HEK293 (cell line): Measurements from ENCODE around the gene NEUROG2.

Experiments used
- CTCF ChIA-PET: fragments of 350-600 bp; formaldehyde crosslinking; extraction: SDS; loops from one replicate; lab custom pipeline; 2021; ENCODE audit warnings: antibody characterized with exemption; lab: Yijun Ruan, JAX
- POLR2A ChIA-PET: fragments of 300-600 bp; formaldehyde crosslinking; extraction: SDS; loops from one replicate; lab custom pipeline; 2020; ENCODE audit warnings: antibody characterized with exemption, inconsistent platforms; lab: Yijun Ruan, JAX
- H3K27ac ChIP-seq: fragments of 200-500 bp; sonication (Bioruptor generic); 2 replicates; pipeline ENCODE4 v1.5.1; 2014; ENCODE audit warnings: low read depth, low read length, control low read depth, inconsistent platforms; ENCODE audit errors: extremely low read depth
- H3K36me3 ChIP-seq, 2 experiments: fragments of 200-500 bp in 1 of 2; sonication (Bioruptor generic) in 1 of 2; 1 replicate in 1 of 2; 2 replicates in 1 of 2; pipeline ENCODE4 v1.5.1; 2014 to 2017; ENCODE audit warnings: inconsistent platforms in 2 of 2, low read length in 2 of 2; ENCODE audit not compliant: control insufficient read depth in 2 of 2, insufficient read depth in 1 of 2
- H3K4me1 ChIP-seq: fragments of 200-500 bp; sonication (Bioruptor generic); 2 replicates; pipeline ENCODE4 v1.5.1; 2014; ENCODE audit warnings: mild to moderate bottlenecking, low read length, inconsistent platforms; ENCODE audit not compliant: control insufficient read depth, insufficient read depth
- H3K4me3 ChIP-seq: 2 replicates; pipeline ENCODE4 v1.5.1; 2011; ENCODE audit warnings: low read depth, mild to moderate bottlenecking, control low read depth, low read length, moderate library complexity
- H3K9me3 ChIP-seq: fragments of 200-500 bp; sonication (Bioruptor generic); 2 replicates; pipeline ENCODE4 v1.5.1; 2014; ENCODE audit warnings: low read depth, low read length, inconsistent platforms; ENCODE audit not compliant: control insufficient read depth, insufficient read depth
- FEZF1 ChIP-seq: fragments of 450-650 bp; formaldehyde crosslinking; IDR thresholded peaks from 2 replicates; pipeline ENCODE4 v1.5.1; 2016; ENCODE audit warnings: missing biosample characterization, missing genetic modification characterization
- IKZF3 ChIP-seq: fragments of 450-650 bp; IDR thresholded peaks from 2 replicates; pipeline ENCODE4 v1.5.0; 2018; ENCODE audit warnings: missing biosample characterization, mild to moderate bottlenecking, missing genetic modification characterization, moderate library complexity
- ZFP37 ChIP-seq: fragments of 450-650 bp; formaldehyde crosslinking; IDR thresholded peaks from 2 replicates; pipeline ENCODE4 v1.5.1; 2016; ENCODE audit warnings: missing biosample characterization, missing genetic modification characterization
- ZNF121 ChIP-seq: fragments of 450-650 bp; formaldehyde crosslinking; IDR thresholded peaks from 2 replicates; pipeline ENCODE4 v1.5.1; 2016; ENCODE audit warnings: missing biosample characterization, missing genetic modification characterization
- ZNF2 ChIP-seq: fragments of 450-650 bp; formaldehyde crosslinking; IDR thresholded peaks from 2 replicates; pipeline ENCODE4 v1.5.1; 2016; ENCODE audit warnings: missing biosample characterization, missing genetic modification characterization
- ZNF292 ChIP-seq: fragments of 450-650 bp; formaldehyde crosslinking; IDR thresholded peaks from 2 replicates; pipeline ENCODE4 v1.5.1; 2016; ENCODE audit warnings: low read depth, missing biosample characterization, missing genetic modification characterization, borderline replicate concordance
- ZNF311 ChIP-seq: fragments of 450-650 bp; formaldehyde crosslinking; IDR thresholded peaks from 2 replicates; pipeline ENCODE4 v1.5.1; 2017; ENCODE audit warnings: missing biosample characterization, missing genetic modification characterization, borderline replicate concordance
- ZNF324 ChIP-seq: fragments of 450-650 bp; formaldehyde crosslinking; IDR thresholded peaks from 2 replicates; pipeline ENCODE4 v1.5.1; 2016; ENCODE audit warnings: missing biosample characterization, missing genetic modification characterization
- ZNF473 ChIP-seq: fragments of 450-650 bp; formaldehyde crosslinking; IDR thresholded peaks from 2 replicates; pipeline ENCODE4 v1.5.1; 2017; ENCODE audit warnings: missing biosample characterization, missing genetic modification characterization
- ZNF48 ChIP-seq: fragments of 450-650 bp; formaldehyde crosslinking; IDR thresholded peaks from 2 replicates; pipeline ENCODE4 v1.5.1; 2016; ENCODE audit warnings: missing biosample characterization, missing genetic modification characterization
- ZNF571 ChIP-seq: fragments of 450-650 bp; formaldehyde crosslinking; IDR thresholded peaks from 2 replicates; pipeline ENCODE4 v1.5.0; 2017; ENCODE audit warnings: missing biosample characterization, missing genetic modification characterization
- ZNF621 ChIP-seq: fragments of 450-650 bp; formaldehyde crosslinking; IDR thresholded peaks from 2 replicates; pipeline ENCODE4 v1.5.1; 2017; ENCODE audit warnings: missing biosample characterization, missing genetic modification characterization
- ZNF658 ChIP-seq: fragments of 450-650 bp; formaldehyde crosslinking; IDR thresholded peaks from 2 replicates; pipeline ENCODE4; 2016; ENCODE audit warnings: missing biosample characterization, missing genetic modification characterization
- ZNF670 ChIP-seq: fragments of 450-650 bp; formaldehyde crosslinking; IDR thresholded peaks from 2 replicates; pipeline ENCODE4 v1.5.1; 2016; ENCODE audit warnings: missing biosample characterization, missing genetic modification characterization, low read depth
- TF ChIP-seq, protein P1 (sequence below): fragments of 450-650 bp; formaldehyde crosslinking; IDR thresholded peaks from 2 replicates; pipeline ENCODE4 v1.5.1; 2016; ENCODE audit warnings: missing biosample characterization, missing genetic modification characterization
- TF ChIP-seq, protein P2 (sequence below): fragments of 450-650 bp; IDR thresholded peaks from 2 replicates; pipeline ENCODE4 v1.5.1; 2018; ENCODE audit warnings: missing biosample characterization, missing genetic modification characterization
- TF ChIP-seq, protein P3 (sequence below): fragments of 450-650 bp; formaldehyde crosslinking; IDR thresholded peaks from 2 replicates; pipeline ENCODE4 v1.5.1; 2016; ENCODE audit warnings: missing biosample characterization, missing genetic modification characterization

Gene NEUROG2

DNA sequence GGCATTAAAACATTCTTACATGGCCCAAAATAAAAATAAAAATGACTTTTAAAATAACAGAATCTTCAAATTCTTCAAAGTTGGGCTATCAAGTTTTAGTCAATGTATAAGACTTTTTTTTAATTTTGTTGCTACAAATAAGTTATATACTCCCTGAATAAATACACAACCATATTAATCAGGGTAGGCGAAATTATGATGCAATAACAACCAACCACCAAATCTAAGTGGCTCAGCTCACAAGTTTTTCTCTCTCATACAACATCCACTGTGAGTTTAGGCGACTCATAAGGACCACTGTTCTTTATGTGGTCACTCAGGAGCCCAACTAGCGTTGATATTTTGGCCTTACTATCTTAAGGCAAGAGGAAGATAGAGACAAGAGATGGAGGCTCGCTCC lies 11.2 kb downstream of the NEUROG2 start:
- Histone ChIP-seq H3K4me1 (no peaks in the 10 kb centered on the region), H3K9me3 (no peaks in the 10 kb centered on the region), H3K36me3 (no peaks in the 10 kb centered on the region), H3K27ac (no peak overlapping the region), H3K4me3 (no peak overlapping the region)
- ChIA-PET CTCF (interaction anchor here (1.8 kb wide), 1 partner anchor 20 kb away, joined by 5 read pairs; no protein-coding TSS in a partner anchor), POLR2A (no interaction called here)
- TF ChIP-seq ZNF121 (tag by site-specific recombination): no peak
- no peak for TF ChIP-seq FEZF1 (tag by site-specific recombination)

DNA sequence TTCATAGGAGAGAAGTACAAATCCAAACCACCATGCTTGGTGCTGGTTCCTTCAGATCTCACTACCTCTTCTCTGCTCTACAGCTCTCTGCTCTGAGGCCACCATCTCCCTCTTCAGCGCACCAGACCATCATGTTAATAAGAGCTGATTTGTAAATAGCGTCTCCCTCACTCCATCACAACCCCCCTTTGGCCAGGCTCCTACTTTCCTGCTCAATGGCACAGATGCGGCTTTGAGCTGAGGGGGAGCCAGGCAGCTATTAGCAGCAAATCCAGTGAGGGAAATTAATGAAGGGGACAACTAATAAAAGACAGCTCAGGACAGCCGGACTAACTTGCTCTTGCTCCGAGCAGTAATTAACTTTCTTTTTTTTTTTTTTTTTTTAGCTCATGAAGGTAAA lies 13.1 kb downstream of the NEUROG2 start:
- no peak for TF ChIP-seq IKZF3 (tag by site-specific recombination)
- no peak for TF ChIP-seq ZNF2 (tag by site-specific recombination)
- no peak for TF ChIP-seq ZNF621 (tag by site-specific recombination)
- no peak for TF ChIP-seq ZNF311
- no peak for TF ChIP-seq ZNF324 (tag by site-specific recombination)
- TF ChIP-seq ZNF48: no peak
- no peak for TF ChIP-seq ZNF292 (tag by site-specific recombination)
- TF ChIP-seq, protein P1, sequence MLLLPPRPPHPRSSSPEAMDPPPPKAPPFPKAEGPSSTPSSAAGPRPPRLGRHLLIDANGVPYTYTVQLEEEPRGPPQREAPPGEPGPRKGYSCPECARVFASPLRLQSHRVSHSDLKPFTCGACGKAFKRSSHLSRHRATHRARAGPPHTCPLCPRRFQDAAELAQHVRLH (tag by site-specific recombination): no peak
- TF ChIP-seq ZNF658 (tag by site-specific recombination): no peak
- no peak for TF ChIP-seq ZNF473
- TF ChIP-seq, protein P2, sequence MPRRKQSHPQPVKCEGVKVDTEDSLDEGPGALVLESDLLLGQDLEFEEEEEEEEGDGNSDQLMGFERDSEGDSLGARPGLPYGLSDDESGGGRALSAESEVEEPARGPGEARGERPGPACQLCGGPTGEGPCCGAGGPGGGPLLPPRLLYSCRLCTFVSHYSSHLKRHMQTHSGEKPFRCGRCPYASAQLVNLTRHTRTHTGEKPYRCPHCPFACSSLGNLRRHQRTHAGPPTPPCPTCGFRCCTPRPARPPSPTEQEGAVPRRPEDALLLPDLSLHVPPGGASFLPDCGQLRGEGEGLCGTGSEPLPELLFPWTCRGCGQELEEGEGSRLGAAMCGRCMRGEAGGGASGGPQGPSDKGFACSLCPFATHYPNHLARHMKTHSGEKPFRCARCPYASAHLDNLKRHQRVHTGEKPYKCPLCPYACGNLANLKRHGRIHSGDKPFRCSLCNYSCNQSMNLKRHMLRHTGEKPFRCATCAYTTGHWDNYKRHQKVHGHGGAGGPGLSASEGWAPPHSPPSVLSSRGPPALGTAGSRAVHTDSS (tag by site-specific recombination): no peak
- TF ChIP-seq ZNF571: no peak
- TF ChIP-seq, protein P3, sequence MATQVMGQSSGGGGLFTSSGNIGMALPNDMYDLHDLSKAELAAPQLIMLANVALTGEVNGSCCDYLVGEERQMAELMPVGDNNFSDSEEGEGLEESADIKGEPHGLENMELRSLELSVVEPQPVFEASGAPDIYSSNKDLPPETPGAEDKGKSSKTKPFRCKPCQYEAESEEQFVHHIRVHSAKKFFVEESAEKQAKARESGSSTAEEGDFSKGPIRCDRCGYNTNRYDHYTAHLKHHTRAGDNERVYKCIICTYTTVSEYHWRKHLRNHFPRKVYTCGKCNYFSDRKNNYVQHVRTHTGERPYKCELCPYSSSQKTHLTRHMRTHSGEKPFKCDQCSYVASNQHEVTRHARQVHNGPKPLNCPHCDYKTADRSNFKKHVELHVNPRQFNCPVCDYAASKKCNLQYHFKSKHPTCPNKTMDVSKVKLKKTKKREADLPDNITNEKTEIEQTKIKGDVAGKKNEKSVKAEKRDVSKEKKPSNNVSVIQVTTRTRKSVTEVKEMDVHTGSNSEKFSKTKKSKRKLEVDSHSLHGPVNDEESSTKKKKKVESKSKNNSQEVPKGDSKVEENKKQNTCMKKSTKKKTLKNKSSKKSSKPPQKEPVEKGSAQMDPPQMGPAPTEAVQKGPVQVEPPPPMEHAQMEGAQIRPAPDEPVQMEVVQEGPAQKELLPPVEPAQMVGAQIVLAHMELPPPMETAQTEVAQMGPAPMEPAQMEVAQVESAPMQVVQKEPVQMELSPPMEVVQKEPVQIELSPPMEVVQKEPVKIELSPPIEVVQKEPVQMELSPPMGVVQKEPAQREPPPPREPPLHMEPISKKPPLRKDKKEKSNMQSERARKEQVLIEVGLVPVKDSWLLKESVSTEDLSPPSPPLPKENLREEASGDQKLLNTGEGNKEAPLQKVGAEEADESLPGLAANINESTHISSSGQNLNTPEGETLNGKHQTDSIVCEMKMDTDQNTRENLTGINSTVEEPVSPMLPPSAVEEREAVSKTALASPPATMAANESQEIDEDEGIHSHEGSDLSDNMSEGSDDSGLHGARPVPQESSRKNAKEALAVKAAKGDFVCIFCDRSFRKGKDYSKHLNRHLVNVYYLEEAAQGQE (tag by site-specific recombination): no peak
- TF ChIP-seq ZFP37 (tag by site-specific recombination): no peak
- H3K4me1 ChIP-seq: no peaks in the 10 kb centered on the region
- H3K4me3 ChIP-seq: no peak overlapping the region
- no peak overlapping the region for H3K27ac ChIP-seq
- no peaks in the 10 kb centered on the region for H3K9me3 ChIP-seq
- ChIA-PET CTCF (interaction anchor here (0.6 to 0.8 kb wide), 3 partner anchors 9 to 181 kb away, joined by 3 to 6 read pairs (median 3); no protein-coding TSS in a partner anchor), POLR2A (no interaction called here)
- no peaks in the 10 kb centered on the region for H3K36me3 ChIP-seq

DNA sequence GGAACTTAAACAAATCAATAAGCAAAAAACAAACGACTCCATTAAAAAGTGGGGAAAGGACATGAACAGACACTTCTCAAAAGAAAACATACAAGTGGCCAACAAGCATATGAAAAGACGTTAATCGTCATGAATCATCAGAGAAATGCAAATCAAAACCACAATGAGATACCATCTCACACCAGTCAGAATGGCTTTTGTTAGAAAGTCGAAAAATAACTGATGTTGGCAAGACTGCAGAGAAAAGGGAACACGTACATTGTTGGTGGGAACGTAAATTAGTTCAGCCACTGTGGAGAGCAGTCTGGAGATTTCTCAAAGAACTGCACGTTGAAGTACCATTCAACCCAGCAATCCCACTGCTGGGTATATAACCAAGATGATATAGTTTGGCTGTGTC lies 23.7 kb downstream of the NEUROG2 start:
- H3K4me3 ChIP-seq: no peak overlapping the region
- POLR2A ChIA-PET: no interaction called here
- no peaks in the 10 kb centered on the region for H3K4me1 ChIP-seq
- CTCF ChIA-PET: no interaction called here
- H3K27ac ChIP-seq: no peak overlapping the region
- no peak for TF ChIP-seq ZNF670 (tag by site-specific recombination)
- H3K9me3 ChIP-seq: no peaks in the 10 kb centered on the region
- no peaks in the 10 kb centered on the region for H3K36me3 ChIP-seq
